HEK293T (cell line): ENCODE measurements around the gene BMP5.

Experiments used
- ELF4 ChIP-seq: fragments of 450-650 bp; IDR thresholded peaks from 2 replicates; pipeline ENCODE4 v1.6.1; 2017; ENCODE audit warnings: antibody characterized with exemption
- L3MBTL2 ChIP-seq: fragments of 450-650 bp; conservative IDR thresholded peaks from 2 replicates; pipeline ENCODE4 v1.6.1; 2016; ENCODE audit warnings: mild to moderate bottlenecking

DNA sequence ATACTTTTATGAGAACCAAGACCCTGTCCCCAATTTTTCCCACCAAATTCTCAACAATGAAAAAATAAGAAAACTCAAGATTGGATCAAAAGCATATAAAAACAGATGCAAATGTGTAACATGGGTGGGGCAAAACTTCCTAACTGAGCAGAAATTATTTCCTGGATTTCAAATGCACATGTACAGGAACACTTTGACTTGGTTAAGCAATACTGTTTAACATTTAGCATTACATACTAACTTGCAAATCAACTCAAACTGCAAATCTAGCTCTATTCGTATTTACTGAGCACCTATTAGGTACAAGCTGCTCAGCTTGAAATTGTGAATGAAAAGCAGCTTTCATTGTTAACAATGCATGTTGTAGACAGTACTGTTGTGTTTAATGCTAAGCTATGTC, 40.2 kb downstream of the BMP5 start:
- TF ChIP-seq ELF4 (no peak), L3MBTL2 (no peak)
